T-cell (primary cell): ENCODE measurements around the gene SLC6A13. TPM values are rescaled to one million over a fixed set of nuclear protein-coding genes. Genes with fewer than 3 reads are reported as not detected.

Source experiments
- ATAC-seq, 4 experiments: fragments of 200-7000 bp in 3 of 4; fragments of 150-1000 bp in 1 of 4; cut with Tn5 transposase; replicated peaks in 1 of 4; 1 replicate in 3 of 4; 2 replicates in 1 of 4; pipeline ENCODE4 v1.10.0; 2021; ENCODE audit warnings: moderate library complexity in 3 of 4, mild to moderate bottlenecking in 2 of 4, moderate number of reproducible peaks in 1 of 4
- CTCF ChIA-PET, 2 donors: fragments of 300-600 bp; sonication (Branson Sonifier 250); formaldehyde crosslinking; loops; one replicate each; lab custom pipeline; 2022; ENCODE audit warnings: antibody characterized with exemption in 2 of 2; lab: Charles Lee
- POLR2A ChIA-PET, 2 donors: fragments of 300-600 bp; sonication (Branson Sonifier 250); formaldehyde crosslinking; loops; one replicate each; lab custom pipeline; 2022; ENCODE audit warnings: antibody characterized with exemption in 2 of 2; lab: Charles Lee
- DNase-seq, 35 experiments: peaks; one replicate each; pipeline versions ENCODE4 v3.0.0 to v3.0.0-alpha.2; 2013 to 2023
- H3K27ac ChIP-seq: one replicate; pipeline ENCODE4 v1.5.1; 2013; ENCODE audit warnings: low read length
- H3K27me3 ChIP-seq, 2 experiments: replicated peaks in 1 of 2; 1 replicate in 1 of 2; 2 replicates in 1 of 2; pipeline versions ENCODE4 v1.6.1 to v1.7.0; 2013; ENCODE audit warnings: low read length in 1 of 2, mixed read lengths in 1 of 2; ENCODE audit not compliant: control insufficient read depth in 2 of 2, insufficient read depth in 2 of 2; ENCODE audit errors: extremely low read depth in 1 of 2
- H3K36me3 ChIP-seq, 2 donors: 1 replicate in 1 of 2; 2 replicates in 1 of 2; pipeline versions ENCODE4 v1.6.1 to v1.7.0; 2013; ENCODE audit warnings: low read length in 1 of 2; ENCODE audit not compliant: control insufficient read depth in 2 of 2, insufficient read depth in 1 of 2; ENCODE audit errors: extremely low read depth in 1 of 2
- H3K4me1 ChIP-seq, 2 experiments: 1 replicate in 1 of 2; 2 replicates in 1 of 2; pipeline versions ENCODE4 v1.6.1 to v1.7.0; 2013; ENCODE audit warnings: low read length in 2 of 2, mixed read lengths in 1 of 2; ENCODE audit not compliant: insufficient read depth in 2 of 2, control insufficient read depth in 1 of 2; ENCODE audit errors: extremely low read depth in 1 of 2
- H3K4me3 ChIP-seq, 2 donors: 1 replicate in 1 of 2; 2 replicates in 1 of 2; pipeline versions ENCODE4 v1.5.1 to v1.7.0; 2013; ENCODE audit warnings: mild to moderate bottlenecking in 2 of 2, low read length in 1 of 2, moderate library complexity in 1 of 2; ENCODE audit not compliant: control insufficient read depth in 1 of 2; ENCODE audit errors: extremely low read depth in 1 of 2
- H3K9me3 ChIP-seq: 2 replicates; pipeline ENCODE4 v1.7.0; 2013
- H3K27ac Mint-ChIP-seq, 2 donors: one replicate each; pipeline ENCODE4 v1.8.0; 2020 to 2021; ENCODE audit warnings: mild to moderate bottlenecking in 2 of 2, mixed read lengths in 2 of 2
- H3K27me3 Mint-ChIP-seq, 2 donors: one replicate each; pipeline ENCODE4 v1.8.0; 2021 to 2022; ENCODE audit warnings: mixed read lengths in 2 of 2
- H3K36me3 Mint-ChIP-seq: one replicate; pipeline ENCODE4 v1.8.0; 2021; ENCODE audit warnings: mixed read lengths
- H3K4me1 Mint-ChIP-seq, 3 donors: one replicate each; pipeline ENCODE4 v1.8.0; 2020 to 2022; ENCODE audit warnings: mixed read lengths in 3 of 3, mild to moderate bottlenecking in 1 of 3
- H3K4me3 Mint-ChIP-seq, 3 donors: one replicate each; pipeline ENCODE4 v1.8.0; 2020 to 2022; ENCODE audit warnings: mild to moderate bottlenecking in 3 of 3, mixed read lengths in 3 of 3, moderate library complexity in 3 of 3
- H3K9me3 Mint-ChIP-seq, 3 donors: one replicate each; pipeline ENCODE4 v1.8.0; 2020 to 2022; ENCODE audit warnings: mixed read lengths in 3 of 3
- WGBS: methylation state at CpG from one replicate; pipeline ENCODE4 v1.1.5; 2013; ENCODE audit warnings: missing lambda C conversion rate; ENCODE audit not compliant: insufficient coverage; 5-methylcytosine and 5-hydroxymethylcytosine counted together
- total RNA-seq, 35 experiments: library from RNA in 6 of 35; stranded (reverse) in 6 of 35; fragments of 120-200 nt in 1 of 35; gene quantifications; one replicate each; pipeline versions ENCODE4 v1.2.1 to v1.2.4 and lab custom pipeline; 2013 to 2026

Gene SLC6A13
- total RNA-seq, 5 donors from 2014 or later (not counting 1 experiment from before 2014, with no cell fraction given): 0.49 to 1.8 (median 0.86) TPM

GRCh38 chr12:171276-171675, 91.4 kb downstream of the SLC6A13 start:
- Mint-ChIP-seq H3K4me3 (no peak overlapping the region), H3K4me1 (peaks cover 15 to 18% (median 16%) of the 10 kb centered on the region in 3 donors), H3K27ac (no peak overlapping the region), H3K9me3 (no peaks in the 10 kb centered on the region), H3K27me3 (peaks cover 17 to 30% of the 10 kb centered on the region in 2 donors), H3K36me3 (no peaks in the 10 kb centered on the region)
- WGBS: 90% methylated on average over 6 of the region's 10 CpGs
- CTCF ChIA-PET: no interaction called here
- Histone ChIP-seq H3K9me3 (no peaks in the 10 kb centered on the region), H3K27me3 (peaks cover 0 to 44% of the 10 kb centered on the region in 2 experiments), H3K4me1 (peaks cover 0 to 6% of the 10 kb centered on the region in 2 experiments), H3K27ac (no peak overlapping the region), H3K4me3 (no peak overlapping the region), H3K36me3 (no peaks in the 10 kb centered on the region)
- ATAC-seq (no peak), DNase-seq (no peak)
- POLR2A ChIA-PET: no interaction called here

Other genes starting within 250 kb of the SLC6A13 start
- gene IQSEC3, start 196.1 kb downstream of the SLC6A13 start, total RNA-seq: 1 to 10 TPM in 4 of 5 donors, under 1 TPM in 1; 0.30 to 7.3 (median 2.9) TPM
- under 1 TPM in 1 of 5 donors, not detected in 4; 0.85 TPM for gene SLC6A12, start 48.7 kb downstream of the SLC6A13 start, total RNA-seq
- 100 to 1,000 TPM; 126 to 157 (median 142) TPM for gene KDM5A, start 126.5 kb upstream of the SLC6A13 start, total RNA-seq
- gene CCDC77, start 138.8 kb upstream of the SLC6A13 start, total RNA-seq: 10 to 100 TPM in 3 of 5 donors, 1 to 10 TPM in 2; 9.7 to 14.6 (median 10.3) TPM
- gene B4GALNT3, start 197.1 kb upstream of the SLC6A13 start, total RNA-seq: 1 to 10 TPM in 4 of 5 donors, under 1 TPM in 1; 0.70 to 3.8 (median 2.0) TPM